ENCODE data around the gene ZNF282.

- TF ChIP-seq CTCF (IDR thresholded peaks at IDR 0.05; ENCODE audit: insufficient read depth, low read length, poor library complexity, severe bottlenecking) = no peak
- TF ChIP-seq EZH2phosphoT487 (conservative IDR thresholded peaks at IDR 0.05; ENCODE audit: low read length) = no peak
These were observed 28.6 kb upstream of the ZNF282 start for GRCh38 chr7:149166630-149167352.

Data from SU-DHL-6 (cell line).